T-helper 2 cell treated with Interferon-gamma antibody and Interleukin-4, amounts not matched to agents 5 μg/mL and 100 μg/mL, for 36 hours (primary cell): Measurements from ENCODE around the gene ATOX1.

Source experiments
- DNase-seq: peaks from one replicate; pipeline ENCODE4 v3.0.0; 2021; ENCODE audit warnings: low spot score
- H3K27ac Mint-ChIP-seq: one replicate; pipeline ENCODE4 v1.8.0; 2021; ENCODE audit warnings: mild to moderate bottlenecking, mixed read lengths
- H3K27me3 Mint-ChIP-seq: one replicate; pipeline ENCODE4 v1.8.0; 2021; ENCODE audit warnings: low read depth, mixed read lengths
- H3K36me3 Mint-ChIP-seq: one replicate; pipeline ENCODE4 v1.8.0; 2021; ENCODE audit warnings: low read depth, mixed read lengths
- H3K4me1 Mint-ChIP-seq: one replicate; pipeline ENCODE4 v1.8.0; 2021; ENCODE audit warnings: low read depth, mixed read lengths
- H3K4me3 Mint-ChIP-seq: one replicate; pipeline ENCODE4 v1.8.0; 2022; ENCODE audit warnings: mild to moderate bottlenecking, moderate library complexity, mixed read lengths
- H3K9me3 Mint-ChIP-seq: one replicate; pipeline ENCODE4 v1.8.0; 2021; ENCODE audit warnings: mixed read lengths

The ATOX1 gene

GRCh38 chr5:151751091-151751490 is 7.3 kb downstream of the ATOX1 start:
- Mint-ChIP-seq H3K27me3 (no peaks in the 10 kb centered on the region), H3K9me3 (no peaks in the 10 kb centered on the region), H3K4me3 (no peak overlapping the region), H3K27ac (no peak overlapping the region), H3K36me3 (peaks cover 19% of the 10 kb centered on the region), H3K4me1 (peaks cover 26% of the 10 kb centered on the region)
- DNase-seq, result no peak

GRCh38 chr5:151750121-151750520 is 8.3 kb downstream of the ATOX1 start:
- no peak for DNase-seq
- Mint-ChIP-seq H3K9me3 (no peaks in the 10 kb centered on the region), H3K27me3 (no peaks in the 10 kb centered on the region), H3K4me1 (peaks cover 31% of the 10 kb centered on the region), H3K36me3 (peaks cover 24% of the 10 kb centered on the region), H3K4me3 (peak overlapping the region; percentile 64), H3K27ac (peak overlapping the region; percentile 80)

- DNase-seq, result peak; percentile 42
- Mint-ChIP-seq H3K27me3 (no peaks in the 10 kb centered on the region), H3K36me3 (peaks cover 37% of the 10 kb centered on the region), H3K9me3 (no peaks in the 10 kb centered on the region), H3K4me3 (peak overlapping the region; percentile 65), H3K27ac (peak overlapping the region; percentile 69), H3K4me1 (peaks cover 42% of the 10 kb centered on the region)
Measured at GRCh38 chr5:151745071-151745705, 13.2 kb downstream of the ATOX1 start.

- Mint-ChIP-seq H3K36me3 (peaks cover 34% of the 10 kb centered on the region), H3K4me1 (peaks cover 34% of the 10 kb centered on the region), H3K27ac (no peak overlapping the region), H3K4me3 (no peak overlapping the region), H3K27me3 (no peaks in the 10 kb centered on the region), H3K9me3 (no peaks in the 10 kb centered on the region)
- DNase-seq, result no peak
Measured at GRCh38 chr5:151743530-151743929, 14.9 kb downstream of the ATOX1 start.

- no peak for DNase-seq
- H3K36me3 Mint-ChIP-seq, result peaks cover 34% of the 10 kb centered on the region
- no peak overlapping the region for H3K27ac Mint-ChIP-seq
- peaks cover 34% of the 10 kb centered on the region for H3K4me1 Mint-ChIP-seq
- H3K9me3 Mint-ChIP-seq, result no peaks in the 10 kb centered on the region
- H3K4me3 Mint-ChIP-seq, result no peak overlapping the region
- no peaks in the 10 kb centered on the region for H3K27me3 Mint-ChIP-seq
Measured at GRCh38 chr5:151742870-151743294, 15.5 kb downstream of the ATOX1 start.

- Mint-ChIP-seq H3K27ac (no peak overlapping the region), H3K4me3 (no peak overlapping the region)
Measured at GRCh38 chr5:151741678-151742423, 16.6 kb downstream of the ATOX1 start.

GRCh38 chr5:151740958-151741373 is 17.5 kb downstream of the ATOX1 start:
- DNase-seq, result no peak
- H3K4me1 Mint-ChIP-seq, result peaks cover 23% of the 10 kb centered on the region
- peaks cover 28% of the 10 kb centered on the region for H3K36me3 Mint-ChIP-seq
- no peak overlapping the region for H3K27ac Mint-ChIP-seq
- H3K4me3 Mint-ChIP-seq, result no peak overlapping the region
- H3K9me3 Mint-ChIP-seq, result no peaks in the 10 kb centered on the region
- no peaks in the 10 kb centered on the region for H3K27me3 Mint-ChIP-seq

More at GRCh38 chr5:151741678-151742423, 16.6 kb downstream of the ATOX1 start:
- Mint-ChIP-seq H3K4me1 (peaks cover 32% of the 10 kb centered on the region), H3K27me3 (no peaks in the 10 kb centered on the region), H3K9me3 (no peaks in the 10 kb centered on the region), H3K36me3 (peaks cover 34% of the 10 kb centered on the region)
- no peak for DNase-seq

- H3K4me3 Mint-ChIP-seq, result no peak overlapping the region
- no peak overlapping the region for H3K27ac Mint-ChIP-seq
- H3K4me1 Mint-ChIP-seq, result peaks cover 18% of the 10 kb centered on the region
- H3K36me3 Mint-ChIP-seq, result peaks cover 27% of the 10 kb centered on the region
- no peaks in the 10 kb centered on the region for H3K9me3 Mint-ChIP-seq
- no peaks in the 10 kb centered on the region for H3K27me3 Mint-ChIP-seq
- DNase-seq, result peak; percentile 26
Measured at GRCh38 chr5:151740336-151740942, 18.0 kb downstream of the ATOX1 start.

GRCh38 chr5:151739939-151740335 is 18.5 kb downstream of the ATOX1 start:
- Mint-ChIP-seq H3K36me3 (peaks cover 22% of the 10 kb centered on the region), H3K27ac (no peak overlapping the region), H3K27me3 (no peaks in the 10 kb centered on the region), H3K9me3 (no peaks in the 10 kb centered on the region), H3K4me3 (no peak overlapping the region), H3K4me1 (peaks cover 13% of the 10 kb centered on the region)
- DNase-seq, result no peak

GRCh38 chr5:151739395-151739794 is 19.0 kb downstream of the ATOX1 start:
- Mint-ChIP-seq H3K4me3 (no peak overlapping the region), H3K27me3 (no peaks in the 10 kb centered on the region), H3K36me3 (peaks cover 16% of the 10 kb centered on the region), H3K9me3 (no peaks in the 10 kb centered on the region), H3K4me1 (peaks cover 10% of the 10 kb centered on the region), H3K27ac (no peak overlapping the region)
- DNase-seq, result no peak

GRCh38 chr5:151738125-151738848 is 20.1 kb downstream of the ATOX1 start:
- no peaks in the 10 kb centered on the region for H3K27me3 Mint-ChIP-seq
- peaks cover 8% of the 10 kb centered on the region for H3K4me1 Mint-ChIP-seq
- no peak overlapping the region for H3K4me3 Mint-ChIP-seq
- H3K9me3 Mint-ChIP-seq, result no peaks in the 10 kb centered on the region
- no peak overlapping the region for H3K27ac Mint-ChIP-seq
- no peak for DNase-seq
- H3K36me3 Mint-ChIP-seq, result peaks cover 10% of the 10 kb centered on the region

GRCh38 chr5:151737431-151737830 is 21.0 kb downstream of the ATOX1 start:
- DNase-seq, result no peak
- peaks cover 5% of the 10 kb centered on the region for H3K36me3 Mint-ChIP-seq
- H3K27me3 Mint-ChIP-seq, result no peaks in the 10 kb centered on the region
- H3K27ac Mint-ChIP-seq, result no peak overlapping the region
- H3K9me3 Mint-ChIP-seq, result no peaks in the 10 kb centered on the region
- peaks cover 5% of the 10 kb centered on the region for H3K4me1 Mint-ChIP-seq
- H3K4me3 Mint-ChIP-seq, result no peak overlapping the region

GRCh38 chr5:151735646-151736045 is 22.8 kb downstream of the ATOX1 start:
- DNase-seq, result no peak
- Mint-ChIP-seq H3K9me3 (no peaks in the 10 kb centered on the region), H3K4me1 (peaks cover 2% of the 10 kb centered on the region), H3K36me3 (peaks cover under 1% of the 10 kb centered on the region), H3K27me3 (no peaks in the 10 kb centered on the region), H3K27ac (no peak overlapping the region), H3K4me3 (no peak overlapping the region)

- Mint-ChIP-seq H3K4me1 (peaks cover 6% of the 10 kb centered on the region), H3K27me3 (no peaks in the 10 kb centered on the region), H3K36me3 (peaks cover 10% of the 10 kb centered on the region), H3K27ac (no peak overlapping the region), H3K4me3 (no peak overlapping the region), H3K9me3 (peaks cover 10% of the 10 kb centered on the region)
- DNase-seq, result no peak
Measured at GRCh38 chr5:151734064-151734408, 24.4 kb downstream of the ATOX1 start.
